Measurements from ENCODE around the gene PTCHD1. TPM values are rescaled to one million over a fixed set of nuclear protein-coding genes. Genes with fewer than 3 reads are reported as not detected.

PTCHD1 gene
- total and polyA plus RNA-seq, 10 of the 15 experiments (the other 5 are each of a cell fraction or from before 2014, with no cell fraction given): not detected

DNA sequence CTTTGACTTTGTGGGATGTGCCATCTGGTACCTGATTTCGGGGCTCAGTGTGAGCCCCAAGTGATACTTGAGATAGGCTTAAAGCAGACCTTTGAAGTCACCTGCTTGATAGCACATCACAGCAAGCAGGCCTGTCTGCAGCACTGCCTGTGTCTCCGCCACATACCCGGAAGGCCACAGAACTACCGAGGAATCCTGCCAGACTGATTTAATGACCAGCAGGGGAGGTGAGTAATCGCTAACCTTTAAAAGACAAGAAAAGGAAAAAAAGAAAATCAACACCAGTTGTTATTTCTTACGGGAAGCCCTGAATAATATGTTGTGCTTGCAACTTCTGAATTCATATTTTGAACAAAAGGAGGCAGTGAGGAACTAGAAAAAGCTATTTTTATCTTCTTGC lies 6.8 kb downstream of the PTCHD1 start:
- no peak overlapping the region for H3K9ac ChIP-seq (ENCODE audit: control insufficient read depth, insufficient read depth, low read length)
- RAD21 ChIA-PET (ENCODE audit: unreplicated experiment): no interaction called here
- SMC1A ChIA-PET (ENCODE audit: uncharacterized antibody, unreplicated experiment): no interaction called here
- no peaks in the 10 kb centered on the region for H3K9me3 ChIP-seq (replicated peaks; ENCODE audit: control insufficient read depth, insufficient read depth, low read length)
- in situ Hi-C loops (cut with MboI): no loop called here
- H3K4me3 ChIP-seq: no peak overlapping the region
- CTCF ChIA-PET: interaction anchor here (0.6 kb wide), 1 partner anchor 257 kb away, joined by 3 read pairs; no protein-coding TSS in a partner anchor
- no peaks in the 10 kb centered on the region for H3K36me3 ChIP-seq (ENCODE audit: control insufficient read depth in 2 of 2, insufficient read depth in 2 of 2, low read length in 1 of 2)
- TF ChIP-seq BMI1 (IDR thresholded peaks at IDR 0.05; ENCODE audit: borderline replicate concordance): no peak
- TF ChIP-seq EP300 (IDR thresholded peaks at IDR 0.05; ENCODE audit: borderline replicate concordance in 1 of 2, control insufficient read depth in 1 of 2, low read depth in 2 of 2, low read length in 2 of 2): no peak
- TF ChIP-seq, protein P1, sequence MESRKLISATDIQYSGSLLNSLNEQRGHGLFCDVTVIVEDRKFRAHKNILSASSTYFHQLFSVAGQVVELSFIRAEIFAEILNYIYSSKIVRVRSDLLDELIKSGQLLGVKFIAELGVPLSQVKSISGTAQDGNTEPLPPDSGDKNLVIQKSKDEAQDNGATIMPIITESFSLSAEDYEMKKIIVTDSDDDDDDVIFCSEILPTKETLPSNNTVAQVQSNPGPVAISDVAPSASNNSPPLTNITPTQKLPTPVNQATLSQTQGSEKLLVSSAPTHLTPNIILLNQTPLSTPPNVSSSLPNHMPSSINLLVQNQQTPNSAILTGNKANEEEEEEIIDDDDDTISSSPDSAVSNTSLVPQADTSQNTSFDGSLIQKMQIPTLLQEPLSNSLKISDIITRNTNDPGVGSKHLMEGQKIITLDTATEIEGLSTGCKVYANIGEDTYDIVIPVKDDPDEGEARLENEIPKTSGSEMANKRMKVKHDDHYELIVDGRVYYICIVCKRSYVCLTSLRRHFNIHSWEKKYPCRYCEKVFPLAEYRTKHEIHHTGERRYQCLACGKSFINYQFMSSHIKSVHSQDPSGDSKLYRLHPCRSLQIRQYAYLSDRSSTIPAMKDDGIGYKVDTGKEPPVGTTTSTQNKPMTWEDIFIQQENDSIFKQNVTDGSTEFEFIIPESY (IDR thresholded peaks at IDR 0.05): no peak
- no peak for TF ChIP-seq POLR2AphosphoS2 (IDR thresholded peaks at IDR 0.05; ENCODE audit: low read depth, low read length)
- TF ChIP-seq IRF5 (IDR thresholded peaks at IDR 0.05; ENCODE audit: borderline replicate concordance): no peak
- TF ChIP-seq ZNF274 (IDR thresholded peaks at IDR 0.05; ENCODE audit: insufficient read depth, insufficient read length): no peak
- no peak for TF ChIP-seq SKIL (IDR thresholded peaks at IDR 0.05; ENCODE audit: low read depth, poor library complexity, severe bottlenecking)
- TF ChIP-seq MXI1 (IDR thresholded peaks at IDR 0.05; ENCODE audit: low read depth, low read length): no peak
- TF ChIP-seq BHLHE40 (IDR thresholded peaks at IDR 0.05; ENCODE audit: borderline replicate concordance in 1 of 2, low read depth in 2 of 2, low read length in 1 of 2): no peak
- no peak for TF ChIP-seq TAF1 (IDR thresholded peaks at IDR 0.05; ENCODE audit: borderline replicate concordance, low read depth, low read length)
- TF ChIP-seq PML (IDR thresholded peaks at IDR 0.05; ENCODE audit: low read length): no peak
- TF ChIP-seq ZSCAN29 (IDR thresholded peaks at IDR 0.05): no peak
- no peak for TF ChIP-seq SUPT20H (IDR thresholded peaks at IDR 0.05; ENCODE audit: borderline replicate concordance, control insufficient read depth, low read depth, low read length)
- no peak for TF ChIP-seq RELB (IDR thresholded peaks at IDR 0.05; ENCODE audit: low read depth)
- H3K79me2 ChIP-seq (ENCODE audit: control insufficient read depth, insufficient read depth, low read length): no peaks in the 10 kb centered on the region
- POLR2A ChIA-PET: no interaction called here
- 20% methylated on average over 6 of the region's 6 CpGs for whole genome bisulfite sequencing (ENCODE audit: insufficient coverage, insufficient replicate concordance, low lambda C conversion rate, missing lambda C conversion rate)
- no peaks in the 10 kb centered on the region for H4K20me1 ChIP-seq (ENCODE audit: control insufficient read depth, insufficient read depth)
- ATAC-seq (no peak), DNase-seq (ENCODE audit: low read depth, low spot score) (no peak), FAIRE-seq (no peak)
- BruUV-seq (replicated peaks): no TSS peak
- H2AFZ ChIP-seq (ENCODE audit: control insufficient read depth, low read depth, low read length): no peak overlapping the region
- no peaks in the 10 kb centered on the region for H3K4me1 ChIP-seq (ENCODE audit: control insufficient read depth, insufficient read depth, low read length)
- intact Hi-C loops (cut with micrococcal nuclease; ENCODE audit: unreplicated experiment): no loop called here
- H3K27me3 ChIP-seq (replicated peaks in 1 of 2; ENCODE audit: control insufficient read depth in 2 of 2, insufficient read depth in 2 of 2, low read length in 1 of 2): peaks cover 0 to 7% of the 10 kb centered on the region in 2 experiments; a peak in 1 of 4 replicates
- no peak overlapping the region for H3K27ac ChIP-seq (ENCODE audit: control insufficient read depth, insufficient read depth)
- H3K4me2 ChIP-seq (ENCODE audit: control insufficient read depth, insufficient read depth): no peak overlapping the region

Data from GM12878 (cell line).